NCI-H187 (cell line): ENCODE results near the gene UAP1.
"Not testable (repeated sequence)": the region's sequence is repeated elsewhere in the genome, so short reads cannot be mapped to it uniquely, and the experiment has no call there.

Experiments
- DNase-seq, 2 experiments: peaks; one replicate each; lab custom pipeline; 2025; lab: John Stamatoyannopoulos, UW

UAP1 gene

DNA sequence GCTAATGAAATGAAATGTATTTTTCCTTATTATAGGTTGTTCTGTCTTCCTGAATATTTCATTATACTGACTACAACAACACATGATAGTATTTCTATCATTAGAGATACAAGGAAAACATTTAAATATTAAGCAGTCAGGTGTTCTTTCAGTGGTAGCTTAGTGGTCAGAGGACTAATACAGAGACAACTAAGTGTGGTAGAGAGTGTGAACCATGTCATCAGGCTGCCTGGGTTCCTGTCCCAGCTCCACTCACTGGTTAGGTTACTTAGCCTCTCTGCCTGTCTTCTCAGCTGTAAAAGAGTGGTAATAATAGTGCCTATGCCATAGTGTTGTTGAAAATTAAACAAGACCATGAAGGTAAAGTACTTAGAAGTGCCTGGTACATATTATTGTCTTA is 3.9 kb downstream of the UAP1 start:
- DNase-seq, result no peak

GRCh38 chr1:162566870-162567269 is 5.3 kb downstream of the UAP1 start:
- DNase-seq, result no peak

- DNase-seq, result no peak
These were observed 7.3 kb downstream of the UAP1 start for GRCh38 chr1:162568802-162569201.

DNA sequence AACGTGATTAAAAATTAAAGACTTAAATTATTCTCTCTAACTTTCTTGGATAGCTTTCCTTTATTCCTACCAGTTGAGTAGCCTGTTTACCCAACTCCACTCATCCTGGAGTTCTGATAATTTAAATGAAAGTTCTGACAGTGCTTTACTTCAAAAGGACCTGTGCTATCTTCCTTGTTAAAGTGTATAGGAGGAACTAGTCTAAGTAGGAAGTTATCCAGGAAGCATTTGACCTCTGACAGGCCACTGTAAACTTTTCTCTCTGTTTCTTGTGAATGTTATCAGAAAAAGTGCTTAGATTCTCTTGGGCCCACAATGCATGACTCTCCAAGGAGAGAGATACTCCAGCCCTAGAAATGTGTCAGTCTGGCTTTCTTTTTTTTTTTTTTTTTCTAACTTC is 9.2 kb downstream of the UAP1 start:
- no peak for DNase-seq

GRCh38 chr1:162571121-162571520 is 9.6 kb downstream of the UAP1 start:
- not testable (repeated sequence) for DNase-seq

DNA sequence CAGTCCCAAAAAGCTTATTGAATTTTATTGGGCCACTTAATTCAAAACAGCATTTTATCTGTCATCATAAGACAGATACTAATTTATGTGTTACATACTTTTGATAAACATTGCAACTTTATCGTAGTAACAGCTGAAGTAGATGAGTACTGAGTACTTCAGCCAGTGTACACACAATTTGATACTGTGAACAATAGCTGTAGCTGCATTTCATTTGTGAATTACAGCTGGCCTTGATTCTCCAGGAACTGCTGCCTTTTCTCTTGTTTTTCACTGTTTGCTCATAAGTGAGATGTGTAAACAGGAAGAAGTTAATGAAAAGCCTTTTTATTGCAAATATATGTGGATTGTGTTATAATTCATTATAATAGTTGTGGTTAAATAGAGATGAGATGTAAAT is 10.2 kb downstream of the UAP1 start:
- DNase-seq, result no peak

DNA sequence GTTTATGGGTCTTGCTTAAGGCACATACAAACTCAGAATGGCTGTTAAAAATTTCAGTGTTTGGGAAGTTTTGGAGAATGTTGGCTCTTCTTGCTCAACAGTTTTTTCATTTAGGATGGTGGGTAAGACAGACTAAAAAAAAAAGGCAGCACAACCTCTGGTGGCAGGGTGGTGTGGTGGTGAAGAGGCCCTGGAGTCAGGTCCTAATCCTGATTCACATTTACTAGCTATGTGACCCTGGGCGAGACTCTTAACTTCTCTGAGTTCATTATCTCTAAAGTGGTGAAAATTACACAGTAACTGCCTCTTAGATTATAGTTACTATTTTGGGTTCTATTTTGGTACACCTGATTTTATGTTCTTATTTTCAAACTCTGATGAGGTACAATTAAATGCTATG is 11.6 kb downstream of the UAP1 start:
- DNase-seq, result no peak

GRCh38 chr1:162578071-162578700 is 16.7 kb downstream of the UAP1 start:
- DNase-seq, result no peak

DNA sequence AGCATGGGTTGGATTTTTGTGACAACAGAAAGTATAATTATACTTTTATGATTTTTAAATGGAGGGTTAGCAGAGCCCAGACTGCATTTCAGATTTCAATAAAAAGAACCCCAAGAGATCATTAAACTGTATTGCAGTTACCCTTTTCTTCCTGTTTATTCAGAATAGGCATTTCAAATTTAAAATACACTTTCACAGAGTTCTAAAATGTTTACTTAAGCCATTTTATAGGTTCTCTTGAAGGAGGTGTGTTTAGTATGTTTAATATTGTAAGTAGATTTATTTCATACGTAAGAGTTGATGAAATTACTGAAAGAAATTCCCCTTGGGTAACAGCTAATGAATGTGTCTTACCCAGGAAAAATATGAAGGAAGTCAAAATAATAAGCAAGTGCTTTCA is 17.4 kb downstream of the UAP1 start:
- DNase-seq, result no peak

- DNase-seq, result no peak
These were observed 18.8 kb downstream of the UAP1 start for GRCh38 chr1:162580308-162580707.

- DNase-seq, result not testable (repeated sequence)
These were observed 21.4 kb downstream of the UAP1 start for GRCh38 chr1:162582901-162583300.

DNA sequence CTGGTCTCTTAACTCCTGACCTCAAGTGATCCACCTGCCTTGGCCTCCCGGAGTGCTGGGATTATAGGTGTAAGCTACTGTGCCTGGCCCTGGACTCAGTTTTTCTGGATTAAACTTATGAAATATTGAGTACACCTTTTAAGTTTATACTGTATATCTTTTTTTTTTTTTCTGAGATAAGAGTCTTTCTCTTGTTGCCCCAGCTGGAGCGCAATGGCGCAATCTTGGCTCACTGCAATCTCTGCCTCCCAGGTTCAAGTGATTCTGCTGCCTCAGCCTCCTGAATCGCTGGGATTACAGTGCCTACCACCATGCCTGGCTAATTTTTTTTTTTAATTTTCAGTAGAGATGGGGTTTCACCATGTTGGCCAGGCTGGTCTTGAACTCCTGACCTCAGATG is 23.6 kb downstream of the UAP1 start:
- not testable (repeated sequence) for DNase-seq

- no peak for DNase-seq
These were observed 25.8 kb downstream of the UAP1 start for GRCh38 chr1:162587347-162587746.

DNA sequence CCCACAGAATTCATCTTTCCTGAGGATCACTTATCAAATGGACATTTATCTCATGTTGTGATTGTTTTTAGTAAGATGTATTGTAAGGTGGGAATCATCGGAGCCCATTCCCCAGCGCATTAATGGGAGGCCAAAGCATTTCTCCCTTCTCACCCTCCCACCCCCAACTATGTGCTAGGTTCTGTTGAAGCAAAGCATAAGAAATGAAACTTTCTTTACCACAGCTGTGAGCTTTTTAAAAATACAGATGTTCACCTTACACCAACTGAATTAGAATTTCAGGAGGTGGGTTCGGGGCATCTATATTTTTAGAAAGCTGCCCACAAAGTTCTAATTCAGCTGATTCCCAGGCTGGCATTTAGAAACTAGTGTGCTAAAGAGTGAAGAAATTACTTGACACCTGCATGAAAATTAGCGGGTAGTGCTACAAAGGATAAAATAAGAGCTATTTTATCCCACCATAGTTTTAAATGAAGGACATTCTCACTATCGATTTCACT is 26.3 kb downstream of the UAP1 start:
- DNase-seq, result no peak

GRCh38 chr1:162590101-162590500 is 28.6 kb downstream of the UAP1 start:
- no peak for DNase-seq

DNA sequence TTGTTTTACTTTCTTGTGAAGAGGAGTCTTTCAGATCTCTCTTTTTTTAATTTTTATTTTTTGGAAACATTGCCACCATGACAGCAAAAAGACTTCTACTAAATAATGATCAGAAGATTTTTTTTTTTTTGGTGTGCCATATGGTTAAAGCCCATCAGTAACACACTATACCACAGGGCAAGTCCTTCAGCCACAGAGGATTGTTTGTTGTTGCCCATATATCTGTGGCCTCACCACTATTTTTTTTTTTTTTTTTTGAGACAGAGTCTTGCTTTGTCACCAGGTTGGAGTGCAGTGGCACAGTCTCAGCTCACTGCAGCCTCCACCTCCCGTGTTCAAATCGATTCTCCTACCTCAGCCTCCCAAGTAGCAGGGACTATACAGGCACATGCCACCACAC is 29.2 kb downstream of the UAP1 start:
- no peak for DNase-seq

DNA sequence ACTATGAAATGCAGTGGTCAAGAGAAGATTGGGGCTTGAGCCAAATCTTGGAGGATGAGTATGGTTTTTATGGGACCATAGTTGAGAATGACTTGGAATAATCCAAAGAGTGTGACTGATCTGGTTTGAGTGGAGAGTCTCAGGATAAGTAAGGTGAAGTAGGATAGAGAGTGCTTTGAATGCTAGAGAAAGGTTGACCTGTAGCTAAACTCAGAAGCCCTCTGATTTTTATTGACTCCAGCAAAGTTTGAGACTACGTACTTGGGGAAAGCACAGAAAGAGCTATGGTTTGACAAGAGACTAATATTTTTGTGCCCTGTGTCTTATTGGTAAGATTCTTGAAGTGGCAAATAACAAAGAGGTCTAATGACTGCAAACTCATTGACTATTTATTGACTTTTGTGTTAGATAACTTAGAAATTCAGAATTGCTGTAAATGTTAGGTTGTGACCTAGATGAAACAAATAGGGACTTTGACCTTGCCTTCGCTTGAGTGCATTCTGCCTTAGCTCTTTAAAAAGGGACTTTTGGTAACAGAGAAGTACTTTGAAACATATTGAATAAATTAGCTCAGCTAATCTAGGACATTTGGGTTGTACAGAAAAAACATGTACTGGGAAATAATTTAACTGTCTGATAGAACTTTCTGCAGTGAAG is 35.1 kb downstream of the UAP1 start:
- DNase-seq, result no peak

GRCh38 chr1:162599451-162599850 is 37.9 kb downstream of the UAP1 start:
- DNase-seq, result no peak

DNA sequence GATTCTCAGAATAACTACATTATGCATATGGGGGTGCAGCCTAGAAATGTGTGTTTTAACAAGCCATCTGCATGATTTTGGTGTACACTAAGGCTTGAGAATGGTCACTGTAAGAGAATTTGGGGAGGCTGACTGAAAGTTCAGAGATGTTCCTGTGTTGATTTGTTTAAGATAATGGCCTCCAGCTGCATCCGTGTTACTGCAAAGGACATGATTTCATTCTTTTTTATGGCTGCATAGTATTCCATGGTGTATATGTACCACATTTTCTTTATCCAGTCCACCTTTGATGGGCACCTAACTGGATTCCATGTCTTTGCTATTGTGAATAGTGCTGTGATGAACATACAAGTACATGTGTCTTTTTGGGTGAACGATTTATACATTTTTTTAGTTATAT is 41.6 kb downstream of the UAP1 start:
- not testable (repeated sequence) for DNase-seq

- DNase-seq, result no peak
These were observed 43.9 kb downstream of the UAP1 start for GRCh38 chr1:162605225-162605927.

- no peak for DNase-seq
These were observed 47.8 kb downstream of the UAP1 start for GRCh38 chr1:162609306-162609705.

DNA sequence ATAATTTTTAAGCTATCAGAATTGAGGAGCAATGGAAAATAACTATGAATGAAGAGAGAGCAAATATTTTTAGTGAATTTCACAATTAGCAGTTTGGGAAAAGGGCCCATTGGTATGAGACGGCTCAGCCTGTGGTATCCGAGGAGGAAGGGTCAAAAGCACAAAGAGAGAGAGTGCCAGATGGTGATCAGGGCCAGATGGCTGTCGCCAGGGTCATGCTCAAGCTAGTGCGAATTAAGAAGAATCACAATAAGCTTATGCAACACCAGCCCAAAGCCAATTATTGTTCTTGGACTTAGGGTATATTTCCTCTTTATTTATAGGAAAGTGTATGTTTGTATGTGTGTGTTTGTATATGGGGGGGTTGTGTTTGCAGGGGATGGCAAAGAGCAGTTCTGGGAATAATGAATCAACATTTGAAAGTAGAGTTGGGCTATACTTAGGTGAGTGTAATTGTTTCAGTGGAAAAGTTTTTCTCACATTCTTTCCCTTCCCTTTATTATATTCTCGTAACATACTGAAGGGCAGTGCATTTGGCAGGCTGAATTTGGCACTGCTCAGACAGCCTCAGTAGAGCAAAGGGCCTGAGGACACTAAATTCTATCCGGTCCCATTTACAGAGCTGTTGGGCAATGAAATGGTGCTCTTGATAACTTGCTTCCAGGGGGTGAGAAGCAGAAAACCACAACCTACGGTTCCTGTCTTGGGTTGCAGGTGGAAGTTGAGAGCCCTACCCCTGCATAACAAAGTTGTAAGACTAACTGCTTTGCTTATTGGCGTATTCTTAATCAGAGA is 51.3 kb downstream of the UAP1 start:
- DNase-seq, result no peak
